HepG2 (cell line): ENCODE measurements around the gene MILR1. TPM values are rescaled to one million over a fixed set of nuclear protein-coding genes. Genes with fewer than 3 reads are reported as not detected.

Source experiments
- ARID4A ChIP-seq: sonication (generic); formaldehyde crosslinking; IDR thresholded peaks from 2 replicates; pipeline ENCODE4 v1.5.0; 2020; ENCODE audit warnings: mild to moderate bottlenecking, missing genetic modification reagents, borderline replicate concordance
- ARID5B ChIP-seq: IDR thresholded peaks from 2 replicates; pipeline ENCODE4 v1.4.0; 2020; ENCODE audit warnings: mild to moderate bottlenecking, missing genetic modification reagents
- ELF1 ChIP-seq: sonication (generic); formaldehyde crosslinking; IDR thresholded peaks from 2 replicates; pipeline ENCODE4 v1.4.0; 2020; ENCODE audit warnings: missing genetic modification reagents
- EZH2 ChIP-seq: conservative IDR thresholded peaks from 2 replicates; pipeline ENCODE4 v1.6.1; 2012; ENCODE audit warnings: mild to moderate bottlenecking, low read depth, low read length, moderate library complexity
- GPN1 ChIP-seq: sonication (generic); formaldehyde crosslinking; IDR thresholded peaks from 2 replicates; pipeline ENCODE4 v1.5.1; 2020; ENCODE audit warnings: missing genetic modification reagents, borderline replicate concordance
- MEIS1 ChIP-seq: sonication (generic); formaldehyde crosslinking; IDR thresholded peaks from 2 replicates; pipeline ENCODE4 v1.9.0; 2021; ENCODE audit warnings: mild to moderate bottlenecking, missing genetic modification reagents, moderate library complexity, borderline replicate concordance
- SRY ChIP-seq: sonication (generic); formaldehyde crosslinking; IDR thresholded peaks from 2 replicates; pipeline ENCODE4 v1.8.0; 2022; ENCODE audit warnings: mild to moderate bottlenecking, missing genetic modification reagents
- TAF1 ChIP-seq: sonication (generic); formaldehyde crosslinking; IDR thresholded peaks from 2 replicates; pipeline ENCODE4 v1.4.0; 2020; ENCODE audit warnings: missing genetic modification reagents
- THAP9 ChIP-seq: sonication (generic); formaldehyde crosslinking; IDR thresholded peaks from 2 replicates; pipeline ENCODE4; 2020; ENCODE audit warnings: missing genetic modification reagents, mild to moderate bottlenecking, borderline replicate concordance
- ZFP36L2 ChIP-seq: sonication (generic); formaldehyde crosslinking; IDR thresholded peaks from 2 replicates; pipeline ENCODE4 v1.4.0; 2020; ENCODE audit warnings: missing genetic modification reagents
- ZNF234 ChIP-seq: sonication (generic); formaldehyde crosslinking; conservative IDR thresholded peaks from 2 replicates; pipeline ENCODE4 v1.5.1; 2020; ENCODE audit warnings: mild to moderate bottlenecking, missing genetic modification reagents
- ZNF609 ChIP-seq: sonication (generic); formaldehyde crosslinking; IDR thresholded peaks from 2 replicates; pipeline ENCODE4 v1.4.0; 2020; ENCODE audit warnings: mild to moderate bottlenecking, missing genetic modification reagents, borderline replicate concordance
- ZNF841 ChIP-seq: sonication (generic); formaldehyde crosslinking; IDR thresholded peaks from 2 replicates; pipeline ENCODE4 v1.8.1; 2023; ENCODE audit warnings: missing genetic modification reagents, borderline replicate concordance
- polyA plus RNA-seq, 8 experiments: library from polyadenylated mRNA; depleted of rRNA in 3 of 8; stranded (reverse) in 7 of 8; unstranded in 1 of 8; fragments of >200 nt; fragmentation: Illumina TruSeq in 4 of 8; extraction: Trizol in 4 of 8; gene quantifications; 2 replicates each; pipeline versions ENCODE4 v1.2.1 to v1.2.3, GENCODE V29; 2011 to 2016; ENCODE audit warnings: low read depth in 4 of 8, missing spikeins in 1 of 8, mixed read lengths in 1 of 8; ENCODE audit not compliant: insufficient read depth in 1 of 8
- total RNA-seq, 5 experiments: library from RNA; depleted of rRNA; stranded (reverse); fragments of >200 nt; fragmentation: Illumina TruSeq; extraction: Trizol; gene quantifications; 2 replicates each; pipeline ENCODE4 v1.2.3, GENCODE V29; 2016; ENCODE audit warnings: low read depth in 1 of 5

MILR1 gene
- total and polyA plus RNA-seq, 2 of the 13 experiments (the other 11 are each of a cell fraction or from before 2014, with no cell fraction given) = 0.27 to 1.7 TPM

- TF ChIP-seq ARID5B (CRISPR knock-in tag) (no peak; the same call in 1 of the 2 replicates), EZH2 (no peak), ZNF234 (CRISPR knock-in tag) (no peak), ZNF841 (CRISPR knock-in tag) (no peak), MEIS1 (CRISPR knock-in tag) (0 out of 2 replicates have a peak, but pooled peaks have one; percentile 29), ZFP36L2 (no peak), TAF1 (no peak), ZNF609 (peak; percentile 47; the same call in 1 of the 2 replicates), ELF1 (CRISPR knock-in tag) (no peak), GPN1 (CRISPR knock-in tag) (no peak), SRY (CRISPR knock-in tag) (no peak), THAP9 (CRISPR knock-in tag) (no peak), ARID4A (CRISPR knock-in tag) (peak; percentile 22; the same call in 1 of the 2 replicates)
Measured at GRCh38 chr17:64504769-64505339, 55.9 kb downstream of the MILR1 start (continued).
